DND-41 (cell line): Measurements from ENCODE around the gene ALPK3.

ENCODE experiments used
- CTCF ChIP-seq: IDR thresholded peaks from 2 replicates; pipeline ENCODE4 v1.5.1; 2012; ENCODE audit warnings: borderline replicate concordance, low read length, moderate library complexity, mild to moderate bottlenecking; ENCODE audit not compliant: poor library complexity, severe bottlenecking; ENCODE audit errors: extremely low read depth
- EZH2 ChIP-seq: IDR thresholded peaks from 3 replicates; pipeline ENCODE4 v1.6.1; 2012; ENCODE audit warnings: borderline replicate concordance, low read depth, mild to moderate bottlenecking, moderate library complexity, low read length, inconsistent platforms; ENCODE audit not compliant: severe bottlenecking

GRCh38 chr15:84813435-84813834 lies 3.7 kb upstream of the ALPK3 start:
- no peak for TF ChIP-seq CTCF
- no peak for TF ChIP-seq EZH2
